Measurements from ENCODE around the gene ZNF81. TPM values are rescaled to one million over a fixed set of nuclear protein-coding genes. Genes with fewer than 3 reads are reported as not detected.
"Not testable (repeated sequence)": the region's sequence is repeated elsewhere in the genome, so short reads cannot be mapped to it uniquely, and the experiment has no call there.

The ZNF81 gene
- total RNA-seq, 1 donor from 2014 or later = 9.2 TPM

DNA sequence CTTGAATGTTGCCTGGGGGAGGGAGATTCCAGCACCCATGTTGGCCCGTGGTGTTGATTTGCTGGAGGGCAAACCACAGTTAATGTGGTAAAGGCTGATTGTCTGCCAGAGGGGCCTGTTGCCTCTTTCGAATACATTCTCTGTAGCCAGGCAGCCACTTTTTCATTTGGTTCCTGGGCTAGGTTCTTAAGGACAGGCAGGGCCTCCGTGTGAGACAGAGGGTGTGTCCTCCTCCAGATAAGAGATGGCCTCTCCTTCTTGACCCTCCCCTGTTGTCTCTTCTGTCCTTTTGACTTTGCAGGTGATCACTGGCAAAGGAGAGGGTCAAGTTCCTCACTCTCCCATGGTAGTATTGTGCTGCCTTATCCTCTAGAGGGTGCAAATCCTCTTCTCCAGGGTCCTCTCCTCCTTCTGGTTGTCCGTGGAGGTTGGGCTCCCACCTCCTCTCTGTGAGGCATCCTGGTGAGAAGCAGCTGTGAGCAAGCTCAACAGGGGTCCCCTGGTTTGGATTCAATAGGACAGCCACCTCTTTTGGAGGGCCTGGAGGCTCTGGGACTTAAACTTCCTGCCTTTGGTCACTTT, 122.2 kb downstream of the ZNF81 start:
- Mint-ChIP-seq H3K27ac (no peak overlapping the region), H3K4me3 (no peak overlapping the region), H3K36me3 (ENCODE audit: low read depth) (no peaks in the 10 kb centered on the region), H3K9me3 (no peaks in the 10 kb centered on the region), H3K4me1 (ENCODE audit: low read depth) (no peaks in the 10 kb centered on the region), H3K27me3 (ENCODE audit: insufficient read depth) (no peaks in the 10 kb centered on the region)
- DNase-seq (ENCODE audit: low spot score) = no peak
- intact Hi-C loops (cut with micrococcal nuclease) = loop anchor here (1.0 kb wide), 1 partner anchor 67 kb away; no protein-coding TSS in a partner anchor

DNA sequence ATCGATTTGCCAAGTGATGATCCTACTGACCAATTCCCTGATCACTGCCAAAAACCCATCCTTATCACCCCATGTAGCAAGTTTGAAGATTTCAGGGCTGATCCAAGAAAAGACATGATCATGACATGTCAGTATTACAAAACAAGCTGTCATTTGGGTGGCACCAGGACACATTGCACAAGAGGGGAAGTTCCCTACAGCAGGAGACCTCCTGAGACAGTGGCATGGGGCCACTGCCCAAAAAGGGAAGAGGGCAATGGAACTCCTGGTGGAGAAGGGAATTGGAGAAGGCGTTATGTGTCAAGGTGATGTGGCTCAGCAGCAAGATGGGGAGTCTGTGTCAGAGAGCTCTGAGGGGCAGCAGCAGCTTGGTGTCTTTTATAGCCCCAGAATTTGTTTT, 123.7 kb downstream of the ZNF81 start:
- no peaks in the 10 kb centered on the region for H3K36me3 Mint-ChIP-seq (ENCODE audit: low read depth)
- no peak overlapping the region for H3K4me3 Mint-ChIP-seq
- no peaks in the 10 kb centered on the region for H3K27me3 Mint-ChIP-seq (ENCODE audit: insufficient read depth)
- no peaks in the 10 kb centered on the region for H3K4me1 Mint-ChIP-seq (ENCODE audit: low read depth)
- peaks cover 6% of the 10 kb centered on the region for H3K9me3 Mint-ChIP-seq
- DNase-seq (ENCODE audit: low spot score) = no peak
- H3K27ac Mint-ChIP-seq = no peak overlapping the region
- intact Hi-C loops (cut with micrococcal nuclease) = no loop called here

DNA sequence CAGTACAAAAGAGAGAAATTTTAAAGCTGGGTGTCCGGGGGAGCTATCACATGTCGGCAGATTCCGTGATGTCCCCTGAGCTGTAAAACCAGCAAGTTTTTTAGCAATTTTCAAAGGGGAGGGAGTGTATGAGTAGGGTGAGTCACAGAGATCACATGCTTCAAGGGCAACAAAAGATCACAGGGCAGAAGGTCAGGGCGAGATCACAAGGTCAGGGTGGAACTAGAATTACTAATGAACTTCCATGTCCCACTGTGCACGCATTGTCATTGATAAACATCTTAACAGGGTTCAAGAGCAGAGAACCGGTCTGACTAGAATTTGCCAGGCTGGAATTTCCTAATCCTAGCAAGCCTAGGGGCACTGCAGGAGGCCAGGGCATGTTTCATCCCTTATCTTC, 125.1 kb downstream of the ZNF81 start:
- intact Hi-C loops (cut with micrococcal nuclease); H3K27me3 Mint-ChIP-seq (ENCODE audit: insufficient read depth); H3K4me1 Mint-ChIP-seq (ENCODE audit: low read depth); H3K9me3 Mint-ChIP-seq; H3K27ac Mint-ChIP-seq; DNase-seq (ENCODE audit: low spot score); H3K4me3 Mint-ChIP-seq; H3K36me3 Mint-ChIP-seq (ENCODE audit: low read depth): not testable (repeated sequence)

DNA sequence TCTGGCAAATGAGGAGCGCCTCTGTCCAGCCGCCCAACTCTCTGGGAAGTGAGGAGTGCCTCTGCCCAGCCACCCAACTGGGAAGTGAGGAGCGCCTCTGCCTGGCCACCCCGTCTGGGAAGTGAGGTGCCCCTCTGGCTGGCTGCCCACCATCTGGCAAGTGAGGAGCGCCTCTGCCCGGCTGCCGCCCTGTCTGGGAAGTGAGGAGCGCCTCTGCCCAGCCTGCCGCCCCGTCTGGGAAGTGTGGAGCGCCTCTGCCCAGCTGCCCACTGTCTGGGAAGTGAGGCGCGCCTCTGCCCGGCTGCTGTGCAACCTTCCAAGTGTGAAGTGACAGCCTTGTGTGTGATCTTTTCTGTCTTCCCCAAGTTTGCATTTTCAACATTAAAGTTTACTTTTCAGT, 128.8 kb downstream of the ZNF81 start:
- H3K4me1 Mint-ChIP-seq (ENCODE audit: low read depth); H3K4me3 Mint-ChIP-seq; intact Hi-C loops (cut with micrococcal nuclease); H3K36me3 Mint-ChIP-seq (ENCODE audit: low read depth); DNase-seq (ENCODE audit: low spot score); H3K27me3 Mint-ChIP-seq (ENCODE audit: insufficient read depth); H3K27ac Mint-ChIP-seq: not testable (repeated sequence)
- H3K9me3 Mint-ChIP-seq = peaks cover 25% of the 10 kb centered on the region

Other genes starting within 250 kb of the ZNF81 start
- 0.21 and 0.22 TPM in 2 replicates for gene SYN1, start 217.0 kb upstream of the ZNF81 start, total RNA-seq
- gene CFP, start 207.0 kb upstream of the ZNF81 start, total RNA-seq = 2.3 and 4.9 TPM in 2 replicates
- gene ELK1, start 186.3 kb upstream of the ZNF81 start, total RNA-seq = 99.3 TPM in 2 replicates
- 163 and 173 TPM in 2 replicates for gene UXT, start 177.7 kb upstream of the ZNF81 start, total RNA-seq
- 5.4 TPM in 2 replicates for gene ZNF182, start 167.1 kb downstream of the ZNF81 start, total RNA-seq
- gene SPACA5, start 170.1 kb downstream of the ZNF81 start, total RNA-seq = not detected in 2 replicates
- gene ZNF630, start 234.7 kb downstream of the ZNF81 start, total RNA-seq = 0.24 and 0.29 TPM in 2 replicates